ENCODE measurements around the gene PRDM16. TPM values are rescaled to one million over a fixed set of nuclear protein-coding genes. Genes with fewer than 3 reads are reported as not detected.

The PRDM16 gene
- total RNA-seq, 2 donors from 2014 or later: 0.79 to 6.1 TPM

DNA sequence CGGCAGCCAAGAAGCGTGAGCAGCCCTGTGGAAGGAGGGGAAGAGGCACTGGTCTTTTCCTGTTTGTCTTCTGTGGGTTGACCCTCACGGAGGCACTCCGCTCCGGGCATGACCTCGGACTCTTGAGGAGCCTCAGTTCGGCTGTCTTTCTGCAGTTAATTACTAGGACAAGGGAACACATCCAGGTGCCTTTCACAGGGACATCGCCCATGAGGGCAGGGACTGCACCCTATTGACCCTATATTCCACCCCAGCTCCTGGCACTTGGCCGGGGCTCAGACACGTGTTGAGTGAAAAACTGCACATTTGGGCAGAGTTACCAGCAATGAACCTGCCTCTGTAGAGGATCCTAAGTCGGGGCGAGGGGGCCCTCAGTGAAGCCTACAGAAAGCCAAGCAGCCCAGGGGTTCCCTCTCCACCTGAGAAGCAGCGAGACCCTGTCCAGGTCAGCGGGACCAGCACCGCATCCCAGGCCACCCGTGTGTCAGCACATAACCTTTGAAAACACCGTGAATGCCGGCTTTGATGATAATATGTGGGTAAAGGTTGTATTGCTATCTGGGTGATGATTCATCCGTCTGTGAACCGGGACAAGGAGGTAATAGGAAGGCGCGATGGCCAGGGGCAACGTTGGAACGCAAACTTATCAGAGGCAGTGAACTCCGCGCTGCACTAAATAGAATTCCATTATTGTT is 224.0 kb downstream of the PRDM16 start:
- H3K27me3 ChIP-seq: no peaks in the 10 kb centered on the region
- H3K36me3 ChIP-seq: no peaks in the 10 kb centered on the region
- intact Hi-C loops (cut with DNase I): no loop called here
- H3K9me3 ChIP-seq: no peaks in the 10 kb centered on the region
- TF ChIP-seq CTCF (IDR thresholded peaks at IDR 0.05): no peak
- no peak overlapping the region for H3K4me3 ChIP-seq
- H3K9ac ChIP-seq (ENCODE audit: low read depth in 2 of 2, low read length in 2 of 2): no peak overlapping the region
- H3K4me1 ChIP-seq: no peaks in the 10 kb centered on the region
- no peak for DNase-seq
- H3K27ac ChIP-seq: no peak overlapping the region

- no peak overlapping the region for H3K9ac ChIP-seq (ENCODE audit: low read depth in 2 of 2, low read length in 2 of 2)
- no peaks in the 10 kb centered on the region for H3K27me3 ChIP-seq
Measured at GRCh38 chr1:3293563-3294080, 224.6 kb downstream of the PRDM16 start.

GRCh38 chr1:3294450-3294849 is 225.4 kb downstream of the PRDM16 start:
- Histone ChIP-seq H3K4me3 (no peak overlapping the region), H3K4me1 (no peaks in the 10 kb centered on the region), H3K9me3 (no peaks in the 10 kb centered on the region), H3K27me3 (no peaks in the 10 kb centered on the region), H3K9ac (ENCODE audit: low read depth in 2 of 2, low read length in 2 of 2) (no peak overlapping the region), H3K27ac (no peak overlapping the region), H3K36me3 (no peaks in the 10 kb centered on the region)
- DNase-seq: no peak
- no peak for TF ChIP-seq CTCF (IDR thresholded peaks at IDR 0.05)
- intact Hi-C loops (cut with DNase I): no loop called here

More at GRCh38 chr1:3293563-3294080, 224.6 kb downstream of the PRDM16 start:
- intact Hi-C loops (cut with DNase I): no loop called here
- H3K4me3 ChIP-seq: no peak overlapping the region
- H3K27ac ChIP-seq: no peak overlapping the region
- H3K9me3 ChIP-seq: no peaks in the 10 kb centered on the region
- TF ChIP-seq CTCF (IDR thresholded peaks at IDR 0.05): no peak
- DNase-seq: no peak
- H3K4me1 ChIP-seq: no peaks in the 10 kb centered on the region
- H3K36me3 ChIP-seq: no peaks in the 10 kb centered on the region

DNA sequence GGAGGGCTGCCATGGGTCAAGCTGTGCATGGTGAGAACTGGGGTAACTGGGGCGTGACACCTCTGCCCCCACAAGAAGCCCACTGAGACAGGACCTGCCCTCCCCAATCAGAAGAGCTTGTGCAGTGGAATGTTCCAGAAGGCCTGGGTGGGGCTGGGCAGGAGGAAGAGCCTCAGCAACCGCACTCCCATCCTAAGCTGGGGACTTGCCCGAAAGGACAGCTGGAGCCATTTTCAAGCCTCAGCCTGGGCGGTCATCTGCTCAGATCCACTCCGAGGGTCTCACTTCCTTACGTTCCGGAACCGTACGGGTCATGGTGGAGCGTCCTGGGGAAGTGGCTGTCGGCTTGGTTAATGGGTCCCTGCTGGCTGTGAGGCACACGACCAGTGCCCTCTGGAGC is 226.8 kb downstream of the PRDM16 start:
- TF ChIP-seq CTCF (IDR thresholded peaks at IDR 0.05): no peak
- no peak overlapping the region for H3K4me3 ChIP-seq
- no peak overlapping the region for H3K27ac ChIP-seq
- H3K9me3 ChIP-seq: no peaks in the 10 kb centered on the region
- intact Hi-C loops (cut with DNase I): no loop called here
- no peak overlapping the region for H3K9ac ChIP-seq (ENCODE audit: low read depth in 2 of 2, low read length in 2 of 2)
- no peak for DNase-seq
- no peaks in the 10 kb centered on the region for H3K27me3 ChIP-seq
- no peaks in the 10 kb centered on the region for H3K4me1 ChIP-seq
- no peaks in the 10 kb centered on the region for H3K36me3 ChIP-seq

GRCh38 chr1:3296326-3296725 is 227.3 kb downstream of the PRDM16 start:
- TF ChIP-seq CTCF (IDR thresholded peaks at IDR 0.05): no peak
- H3K27ac ChIP-seq: no peak overlapping the region
- H3K9ac ChIP-seq (ENCODE audit: low read depth in 2 of 2, low read length in 2 of 2): no peak overlapping the region
- no peaks in the 10 kb centered on the region for H3K9me3 ChIP-seq
- H3K4me1 ChIP-seq: no peaks in the 10 kb centered on the region
- H3K4me3 ChIP-seq: no peak overlapping the region
- no peak for DNase-seq
- H3K27me3 ChIP-seq: no peaks in the 10 kb centered on the region
- intact Hi-C loops (cut with DNase I): no loop called here
- no peaks in the 10 kb centered on the region for H3K36me3 ChIP-seq

Measured in colonic mucosa (tissue), 4 donors.